ENCODE measurements around the gene ZSWIM3.

DNA sequence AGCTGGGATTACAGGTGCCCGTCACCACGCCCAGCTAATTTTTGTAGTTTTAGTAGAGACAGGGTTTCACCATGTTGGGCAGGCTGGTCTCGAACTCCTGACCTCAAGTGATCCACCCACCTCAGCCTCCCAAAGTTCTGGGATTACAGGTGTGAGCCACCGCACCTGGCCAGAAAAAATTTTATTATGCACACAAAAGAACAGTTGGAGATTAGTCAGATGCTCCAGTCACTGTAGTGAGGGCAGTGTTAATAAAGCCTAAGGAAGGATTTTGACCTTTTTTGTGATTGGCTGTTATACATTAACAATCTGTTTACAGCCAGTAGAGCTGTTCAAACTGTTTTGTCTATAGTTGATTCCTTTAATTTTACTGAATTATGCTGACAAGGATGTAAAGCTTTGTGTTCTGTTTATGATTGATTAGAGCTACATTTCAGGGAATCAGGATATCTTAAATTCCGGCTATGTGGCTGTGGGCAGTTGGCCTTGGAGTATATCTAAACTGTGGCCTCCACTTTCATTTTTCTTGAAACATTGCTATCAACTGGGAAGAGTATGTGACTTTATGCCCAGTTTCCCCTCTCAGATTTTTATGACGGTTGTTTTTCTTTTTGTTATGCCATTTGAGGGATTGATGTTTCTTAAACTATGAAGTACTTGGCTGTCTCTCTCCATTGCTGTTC, 9.9 kb downstream of the ZSWIM3 start:
- TF ChIP-seq, protein P1, sequence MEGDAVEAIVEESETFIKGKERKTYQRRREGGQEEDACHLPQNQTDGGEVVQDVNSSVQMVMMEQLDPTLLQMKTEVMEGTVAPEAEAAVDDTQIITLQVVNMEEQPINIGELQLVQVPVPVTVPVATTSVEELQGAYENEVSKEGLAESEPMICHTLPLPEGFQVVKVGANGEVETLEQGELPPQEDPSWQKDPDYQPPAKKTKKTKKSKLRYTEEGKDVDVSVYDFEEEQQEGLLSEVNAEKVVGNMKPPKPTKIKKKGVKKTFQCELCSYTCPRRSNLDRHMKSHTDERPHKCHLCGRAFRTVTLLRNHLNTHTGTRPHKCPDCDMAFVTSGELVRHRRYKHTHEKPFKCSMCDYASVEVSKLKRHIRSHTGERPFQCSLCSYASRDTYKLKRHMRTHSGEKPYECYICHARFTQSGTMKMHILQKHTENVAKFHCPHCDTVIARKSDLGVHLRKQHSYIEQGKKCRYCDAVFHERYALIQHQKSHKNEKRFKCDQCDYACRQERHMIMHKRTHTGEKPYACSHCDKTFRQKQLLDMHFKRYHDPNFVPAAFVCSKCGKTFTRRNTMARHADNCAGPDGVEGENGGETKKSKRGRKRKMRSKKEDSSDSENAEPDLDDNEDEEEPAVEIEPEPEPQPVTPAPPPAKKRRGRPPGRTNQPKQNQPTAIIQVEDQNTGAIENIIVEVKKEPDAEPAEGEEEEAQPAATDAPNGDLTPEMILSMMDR (IDR thresholded peaks at IDR 0.05): no peak
- no peak for TF ChIP-seq EP300 (IDR thresholded peaks at IDR 0.05)
- no peak for TF ChIP-seq POLR2A (IDR thresholded peaks at IDR 0.05)
